CD4-positive, alpha-beta memory T cell (primary cell): ENCODE results near the gene PALMD. TPM values are rescaled to one million over a fixed set of nuclear protein-coding genes. Genes with fewer than 3 reads are reported as not detected.
A peak's percentile ranks its signal among the peaks of the same experiment; 100 is the strongest.

Experiments
- CTCF ChIA-PET: fragments of 350-600 bp; sonication (Branson Sonifier 250); formaldehyde crosslinking; loops from one replicate; lab custom pipeline; 2021; ENCODE audit warnings: inconsistent platforms; ENCODE audit not compliant: partially characterized antibody; lab: Charles Lee
- POLR2A ChIA-PET: fragments of 350-600 bp; sonication (Branson Sonifier 250); formaldehyde crosslinking; loops from one replicate; lab custom pipeline; 2021; ENCODE audit not compliant: partially characterized antibody; lab: Charles Lee
- DNase-seq, 5 donors: peaks; one replicate each; pipeline versions ENCODE4 v3.0.0 to v3.0.0-alpha.2; 2020 to 2022; ENCODE audit warnings: mixed read lengths in 1 of 5
- H3K27ac ChIP-seq: one replicate; pipeline ENCODE4 v1.7.0; 2013; ENCODE audit warnings: low read depth, low read length
- H3K27me3 ChIP-seq: 2 replicates; pipeline ENCODE4 v1.7.0; 2013; ENCODE audit warnings: mild to moderate bottlenecking, low read length, moderate library complexity; ENCODE audit not compliant: insufficient read depth
- H3K36me3 ChIP-seq: 2 replicates; pipeline ENCODE4 v1.7.0; 2013; ENCODE audit warnings: mild to moderate bottlenecking, low read length, moderate library complexity; ENCODE audit not compliant: insufficient read depth
- H3K4me1 ChIP-seq: 2 replicates; pipeline ENCODE4 v1.7.0; 2013; ENCODE audit warnings: mild to moderate bottlenecking, low read length, moderate library complexity; ENCODE audit not compliant: insufficient read depth
- H3K4me3 ChIP-seq, 2 donors: one replicate each; pipeline ENCODE4 v1.7.0; 2013; ENCODE audit warnings: low read length in 2 of 2, mild to moderate bottlenecking in 1 of 2
- H3K9me3 ChIP-seq, 2 donors: one replicate each; pipeline ENCODE4 v1.7.0; 2013; ENCODE audit warnings: low read length in 2 of 2, control low read depth in 1 of 2; ENCODE audit not compliant: control insufficient read depth in 1 of 2
- H3K27ac Mint-ChIP-seq, 7 donors: one replicate each; pipeline ENCODE4 v1.8.0; 2020 to 2021; ENCODE audit warnings: mixed read lengths in 7 of 7, mild to moderate bottlenecking in 6 of 7, inconsistent platforms in 3 of 7, moderate library complexity in 3 of 7
- H3K27me3 Mint-ChIP-seq, 2 donors: one replicate each; pipeline ENCODE4 v1.8.0; 2020 to 2021; ENCODE audit warnings: mixed read lengths in 2 of 2
- H3K36me3 Mint-ChIP-seq, 2 donors: one replicate each; pipeline ENCODE4 v1.8.0; 2020 to 2021; ENCODE audit warnings: mixed read lengths in 2 of 2, inconsistent platforms in 1 of 2, mild to moderate bottlenecking in 1 of 2
- H3K4me1 Mint-ChIP-seq, 4 donors: one replicate each; pipeline ENCODE4 v1.8.0; 2020 to 2021; ENCODE audit warnings: mixed read lengths in 4 of 4, mild to moderate bottlenecking in 1 of 4
- H3K4me3 Mint-ChIP-seq, 8 donors: one replicate each; pipeline ENCODE4 v1.8.0; 2020 to 2021; ENCODE audit warnings: mixed read lengths in 8 of 8, mild to moderate bottlenecking in 7 of 8, moderate library complexity in 6 of 8, inconsistent platforms in 3 of 8
- H3K9me3 Mint-ChIP-seq, 8 donors: one replicate each; pipeline ENCODE4 v1.8.0; 2020 to 2021; ENCODE audit warnings: mixed read lengths in 8 of 8, mild to moderate bottlenecking in 5 of 8, inconsistent platforms in 3 of 8, moderate library complexity in 1 of 8
- intact Hi-C: fragments of 100-400 bp; cut with micrococcal nuclease; formaldehyde crosslinking; loops from one replicate; pipeline ENCODE4 v1.15.1; 2023
- polyA plus RNA-seq, 2 donors: library from polyadenylated mRNA; unstranded; fragments of 300-500 nt; fragmentation: Illumina TruSeq; gene quantifications; one replicate each; pipeline ENCODE4 v1.2.3, GENCODE V29; 2021
- total RNA-seq, 2 experiments: library from RNA; stranded (reverse); gene quantifications; one replicate each; pipeline ENCODE4 v1.2.3, GENCODE V29; 2021

The PALMD gene
- total and polyA plus RNA-seq, 4 experiments from 2014 or later: not detected

DNA sequence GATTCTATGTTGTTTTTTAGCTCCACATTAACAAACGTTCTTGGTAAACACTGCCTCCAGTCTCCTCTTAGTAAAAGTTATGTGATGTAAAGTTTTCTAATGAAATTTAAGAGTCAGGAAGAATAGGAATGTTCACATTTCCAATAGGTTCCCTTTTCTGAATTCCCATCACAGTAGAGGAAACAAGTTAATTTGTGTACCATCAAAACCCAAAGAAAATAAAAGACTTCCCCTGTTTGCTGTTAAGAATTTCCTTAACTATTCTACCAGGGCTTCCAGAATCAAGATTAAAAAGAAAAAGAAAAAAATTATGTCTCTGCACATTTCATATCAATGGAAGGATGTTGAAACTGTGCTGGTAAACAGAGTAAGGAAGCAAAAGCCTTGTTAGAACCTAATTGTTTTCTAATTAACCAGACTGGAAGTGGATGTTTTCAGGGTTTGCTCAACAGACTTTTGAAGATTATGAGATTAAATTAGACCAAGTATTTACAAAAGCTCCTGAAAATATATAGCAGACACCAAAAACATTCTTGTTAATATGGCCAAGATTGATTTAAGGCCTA, 43.4 kb upstream of the PALMD start:
- H3K27ac Mint-ChIP-seq: no peak overlapping the region
- Histone ChIP-seq H3K27me3 (no peaks in the 10 kb centered on the region), H3K9me3 (no peaks in the 10 kb centered on the region), H3K4me1 (no peaks in the 10 kb centered on the region), H3K4me3 (no peak overlapping the region), H3K36me3 (no peaks in the 10 kb centered on the region), H3K27ac (no peak overlapping the region)
- H3K4me3 Mint-ChIP-seq: no peak overlapping the region
- no peaks in the 10 kb centered on the region for H3K27me3 Mint-ChIP-seq
- H3K36me3 Mint-ChIP-seq: no peaks in the 10 kb centered on the region
- intact Hi-C loops: no loop called here
- H3K9me3 Mint-ChIP-seq: peaks cover 0 to 6% (median 0%) of the 10 kb centered on the region in 8 donors
- DNase-seq: no peak
- ChIA-PET CTCF (no interaction called here), POLR2A (no interaction called here)
- peaks cover 0 to 4% (median 1%) of the 10 kb centered on the region in 4 donors for H3K4me1 Mint-ChIP-seq

DNA sequence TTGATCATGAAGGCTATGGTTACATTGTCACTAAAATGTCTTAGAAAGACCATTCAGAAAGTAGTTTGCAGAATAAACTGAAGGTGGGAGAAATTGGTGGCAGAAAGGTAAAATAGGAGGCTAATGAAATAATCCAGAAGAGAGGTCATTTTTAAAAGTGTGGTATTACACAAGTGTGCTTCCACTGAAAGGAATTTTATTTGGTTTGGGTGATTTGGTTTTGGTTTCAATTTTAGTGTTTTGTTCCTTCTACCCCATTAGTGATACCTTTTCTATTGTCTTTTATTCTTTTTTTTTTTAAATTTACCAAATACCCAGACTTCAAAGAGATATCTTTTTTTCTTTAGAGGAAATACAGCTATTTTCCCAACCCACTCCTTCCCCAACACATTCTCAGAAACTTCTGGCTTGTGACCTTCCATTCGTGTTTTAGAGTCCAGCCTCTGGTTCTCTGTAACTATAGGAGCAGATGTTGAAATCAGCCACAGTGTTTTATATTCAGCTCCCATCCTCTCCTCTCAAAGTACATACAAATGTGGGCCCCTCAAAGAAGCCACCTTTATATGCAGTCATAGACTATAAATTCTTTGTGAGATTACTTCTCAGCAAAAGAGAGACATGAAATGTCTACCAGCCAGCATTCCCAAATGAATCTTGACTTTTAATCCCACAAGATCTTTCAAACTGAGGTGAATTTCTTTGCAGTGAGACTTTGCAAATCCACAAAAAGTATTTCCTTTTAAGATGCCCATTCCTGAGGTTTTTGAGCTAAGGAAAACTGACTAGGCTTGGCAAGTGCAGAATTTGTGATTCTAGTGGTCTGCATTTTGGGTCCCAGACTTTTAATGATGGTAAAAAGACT, 42.0 kb upstream of the PALMD start:
- ChIA-PET POLR2A (no interaction called here), CTCF (no interaction called here)
- no peaks in the 10 kb centered on the region for H3K36me3 ChIP-seq
- H3K4me3 ChIP-seq: no peak overlapping the region
- H3K27me3 ChIP-seq: no peaks in the 10 kb centered on the region
- H3K9me3 Mint-ChIP-seq: peaks cover 0 to 9% (median 0%) of the 10 kb centered on the region in 8 donors
- no peak for DNase-seq
- H3K4me1 Mint-ChIP-seq: peaks cover 0 to 4% (median 1%) of the 10 kb centered on the region in 4 donors
- H3K27ac Mint-ChIP-seq: no peak overlapping the region
- no peaks in the 10 kb centered on the region for H3K9me3 ChIP-seq
- H3K36me3 Mint-ChIP-seq: no peaks in the 10 kb centered on the region
- H3K27me3 Mint-ChIP-seq: no peaks in the 10 kb centered on the region
- H3K4me3 Mint-ChIP-seq: peak overlapping the region in 1 of 8 donors; percentile 29
- intact Hi-C loops: no loop called here
- no peak overlapping the region for H3K27ac ChIP-seq
- H3K4me1 ChIP-seq: no peaks in the 10 kb centered on the region

DNA sequence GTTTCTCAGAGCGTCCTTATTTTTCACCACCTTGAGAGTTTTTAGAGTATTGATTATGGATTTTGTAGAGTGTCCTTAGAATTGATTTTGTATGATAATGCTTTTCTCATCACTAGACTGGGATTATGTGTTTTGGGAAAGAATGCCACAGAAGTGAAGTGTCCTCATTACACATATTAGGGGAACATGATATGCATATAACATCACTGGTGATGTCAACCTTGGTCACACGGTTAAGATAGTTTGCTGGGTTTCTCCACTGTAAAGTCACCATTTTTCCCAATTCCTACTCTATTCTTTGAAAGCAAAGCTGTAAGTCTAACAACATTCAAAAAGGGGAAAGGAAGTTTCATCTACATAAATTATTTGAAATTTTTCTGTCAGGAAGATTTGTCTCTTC, 39.6 kb upstream of the PALMD start:
- Histone ChIP-seq H3K9me3 (no peaks in the 10 kb centered on the region), H3K4me1 (no peaks in the 10 kb centered on the region), H3K27me3 (no peaks in the 10 kb centered on the region), H3K4me3 (no peak overlapping the region), H3K27ac (no peak overlapping the region), H3K36me3 (no peaks in the 10 kb centered on the region)
- DNase-seq: no peak
- no peak overlapping the region for H3K4me3 Mint-ChIP-seq
- peaks cover 0 to 3% of the 10 kb centered on the region in 2 donors for H3K27me3 Mint-ChIP-seq
- peaks cover 0 to 4% (median 1%) of the 10 kb centered on the region in 4 donors for H3K4me1 Mint-ChIP-seq
- H3K9me3 Mint-ChIP-seq: peaks cover 0 to 9% (median 0%) of the 10 kb centered on the region in 8 donors
- no peak overlapping the region for H3K27ac Mint-ChIP-seq
- CTCF ChIA-PET: no interaction called here
- POLR2A ChIA-PET: no interaction called here
- H3K36me3 Mint-ChIP-seq: no peaks in the 10 kb centered on the region
- intact Hi-C loops: no loop called here

DNA sequence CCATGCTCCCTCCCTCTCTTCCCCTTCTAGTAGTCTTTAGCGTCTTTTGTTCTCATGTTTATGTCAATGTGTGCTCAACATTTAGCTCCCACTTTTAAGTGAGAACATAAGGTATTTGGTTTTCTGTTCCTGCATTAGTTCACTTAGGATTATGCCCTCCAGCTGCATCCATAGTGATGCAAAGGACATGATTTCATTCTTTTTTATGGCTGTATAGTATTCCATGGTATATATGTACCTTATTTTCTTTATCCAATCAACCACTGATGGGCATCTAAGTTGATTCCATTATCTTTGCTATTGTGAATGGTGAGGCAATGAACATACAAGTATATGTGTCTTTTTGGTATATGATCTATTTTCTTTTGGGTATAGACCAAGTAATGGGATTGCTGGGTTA, 38.3 kb upstream of the PALMD start:
- no peaks in the 10 kb centered on the region for H3K36me3 ChIP-seq
- H3K27ac ChIP-seq: no peak overlapping the region
- H3K4me3 Mint-ChIP-seq: no peak overlapping the region
- POLR2A ChIA-PET: no interaction called here
- peaks cover 0 to 4% (median 1%) of the 10 kb centered on the region in 4 donors for H3K4me1 Mint-ChIP-seq
- H3K36me3 Mint-ChIP-seq: no peaks in the 10 kb centered on the region
- no peaks in the 10 kb centered on the region for H3K9me3 ChIP-seq
- no peak for DNase-seq
- H3K4me3 ChIP-seq: no peak overlapping the region
- CTCF ChIA-PET: no interaction called here
- no peaks in the 10 kb centered on the region for H3K4me1 ChIP-seq
- H3K27ac Mint-ChIP-seq: no peak overlapping the region
- peaks cover 0 to 9% (median 0%) of the 10 kb centered on the region in 8 donors for H3K9me3 Mint-ChIP-seq
- intact Hi-C loops: no loop called here
- H3K27me3 ChIP-seq: no peaks in the 10 kb centered on the region
- H3K27me3 Mint-ChIP-seq: peaks cover 0 to 3% of the 10 kb centered on the region in 2 donors

DNA sequence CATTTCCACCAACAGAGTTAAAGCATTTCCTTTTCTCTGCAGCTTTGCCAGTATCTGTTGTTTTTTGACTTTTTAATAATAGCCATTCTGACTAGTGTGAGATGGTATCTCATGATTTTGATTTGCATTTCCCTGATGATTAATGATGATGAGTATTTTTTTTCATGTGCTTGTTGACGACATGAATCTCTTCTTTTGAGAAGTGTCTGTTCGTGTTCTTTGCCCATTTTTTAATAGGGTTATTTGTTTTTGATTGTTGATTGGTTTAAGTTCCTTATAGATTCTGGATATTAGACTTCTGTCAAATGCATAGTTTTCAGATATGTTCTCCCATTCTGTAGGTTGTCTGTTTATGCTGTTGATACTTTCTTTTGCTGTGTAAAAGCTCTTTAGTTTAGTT, 37.9 kb upstream of the PALMD start:
- intact Hi-C loops: no loop called here
- ChIA-PET POLR2A (no interaction called here), CTCF (no interaction called here)
- H3K4me1 Mint-ChIP-seq: peaks cover 0 to 4% (median 1%) of the 10 kb centered on the region in 4 donors
- H3K4me3 ChIP-seq: no peak overlapping the region
- no peak overlapping the region for H3K27ac Mint-ChIP-seq
- no peak overlapping the region for H3K27ac ChIP-seq
- H3K9me3 ChIP-seq: no peaks in the 10 kb centered on the region
- H3K36me3 ChIP-seq: no peaks in the 10 kb centered on the region
- peaks cover 0 to 9% (median 0%) of the 10 kb centered on the region in 8 donors for H3K9me3 Mint-ChIP-seq
- no peak for DNase-seq
- H3K27me3 ChIP-seq: no peaks in the 10 kb centered on the region
- H3K4me3 Mint-ChIP-seq: no peak overlapping the region
- H3K27me3 Mint-ChIP-seq: peaks cover 0 to 3% of the 10 kb centered on the region in 2 donors
- H3K36me3 Mint-ChIP-seq: no peaks in the 10 kb centered on the region
- no peaks in the 10 kb centered on the region for H3K4me1 ChIP-seq

DNA sequence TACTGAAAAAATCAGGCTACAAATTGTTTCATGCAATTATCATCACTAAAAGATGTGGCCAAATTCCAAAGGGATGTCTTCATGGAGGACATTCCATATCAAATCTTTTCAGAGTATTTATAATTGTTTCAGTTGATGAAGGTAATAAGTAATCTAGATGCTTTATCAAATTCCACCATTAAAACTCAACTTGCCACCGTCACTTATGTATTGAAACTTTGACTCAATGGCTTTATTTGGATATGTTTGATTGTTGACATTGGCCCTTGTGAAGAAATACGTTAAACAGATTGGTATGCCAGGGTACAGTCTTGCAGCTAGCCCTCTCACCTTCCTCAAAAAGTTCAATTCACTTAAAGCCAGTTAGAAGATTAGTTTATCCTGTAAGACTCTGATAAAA, 32.2 kb upstream of the PALMD start:
- Histone ChIP-seq H3K9me3 (no peaks in the 10 kb centered on the region), H3K27me3 (no peaks in the 10 kb centered on the region), H3K27ac (no peak overlapping the region), H3K4me1 (no peaks in the 10 kb centered on the region), H3K36me3 (no peaks in the 10 kb centered on the region), H3K4me3 (no peak overlapping the region)
- CTCF ChIA-PET: no interaction called here
- Mint-ChIP-seq H3K36me3 (no peaks in the 10 kb centered on the region), H3K27ac (no peak overlapping the region), H3K9me3 (no peaks in the 10 kb centered on the region), H3K4me3 (no peak overlapping the region), H3K4me1 (no peaks in the 10 kb centered on the region), H3K27me3 (peaks cover 3% of the 10 kb centered on the region in 2 donors)
- no peak for DNase-seq
- intact Hi-C loops: no loop called here
- POLR2A ChIA-PET: no interaction called here

DNA sequence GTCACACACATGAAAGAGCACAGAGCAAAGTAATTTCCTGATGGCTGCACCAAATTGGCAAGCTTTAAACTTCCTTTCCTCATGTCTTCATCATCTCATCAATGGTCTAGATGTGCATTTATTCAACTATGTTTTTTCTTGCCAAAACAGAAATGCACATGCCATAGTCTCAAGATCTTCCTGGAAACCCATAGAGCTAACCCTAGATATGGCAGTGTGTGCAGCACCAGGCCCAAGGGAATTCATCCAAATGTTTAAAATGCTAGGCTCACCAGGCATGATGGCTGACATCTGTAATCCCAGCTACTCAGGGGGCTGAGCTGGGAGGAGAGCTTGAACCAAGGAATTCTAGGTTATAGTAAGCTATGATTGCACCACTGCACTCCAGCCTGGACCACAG, 31.2 kb upstream of the PALMD start:
- no peak overlapping the region for H3K4me3 ChIP-seq
- Mint-ChIP-seq H3K36me3 (no peaks in the 10 kb centered on the region), H3K4me1 (no peaks in the 10 kb centered on the region), H3K27me3 (peaks cover 0 to 3% of the 10 kb centered on the region in 2 donors), H3K9me3 (no peaks in the 10 kb centered on the region), H3K4me3 (no peak overlapping the region), H3K27ac (no peak overlapping the region)
- H3K9me3 ChIP-seq: no peaks in the 10 kb centered on the region
- H3K27ac ChIP-seq: no peak overlapping the region
- ChIA-PET CTCF (no interaction called here), POLR2A (no interaction called here)
- DNase-seq: no peak
- intact Hi-C loops: no loop called here
- no peaks in the 10 kb centered on the region for H3K27me3 ChIP-seq
- no peaks in the 10 kb centered on the region for H3K4me1 ChIP-seq
- no peaks in the 10 kb centered on the region for H3K36me3 ChIP-seq
